Dendritic cell treated with granulocyte-macrophage colony-stimulating factor and Interleukin-4, amounts not matched to agents 40 ng/mL and 50 ng/mL, for 4 days (primary cell): ENCODE data around the gene KRTAP9-7.

Experiments used
- H3K27ac Mint-ChIP-seq: one replicate; pipeline ENCODE4 v1.8.0; 2022; ENCODE audit warnings: mild to moderate bottlenecking, mixed read lengths
- H3K27me3 Mint-ChIP-seq: one replicate; pipeline ENCODE4 v1.8.0; 2022; ENCODE audit warnings: mild to moderate bottlenecking, mixed read lengths
- H3K36me3 Mint-ChIP-seq: one replicate; pipeline ENCODE4 v1.8.0; 2022; ENCODE audit warnings: low read depth, mixed read lengths
- H3K4me1 Mint-ChIP-seq: one replicate; pipeline ENCODE4 v1.8.0; 2022; ENCODE audit warnings: low read depth, mixed read lengths
- H3K4me3 Mint-ChIP-seq: one replicate; pipeline ENCODE4 v1.8.0; 2022; ENCODE audit warnings: mild to moderate bottlenecking, moderate library complexity, mixed read lengths
- H3K9me3 Mint-ChIP-seq: one replicate; pipeline ENCODE4 v1.8.0; 2022; ENCODE audit warnings: mixed read lengths
- intact Hi-C: fragments of 100-400 bp; cut with micrococcal nuclease; formaldehyde crosslinking; loops from one replicate; pipeline ENCODE4 v1.15.0; 2022

Gene KRTAP9-7

GRCh38 chr17:41322094-41322902, 46.8 kb downstream of the KRTAP9-7 start:
- intact Hi-C loops, result loop anchor here (2.0 to 10.0 kb wide), 2 partner anchors 413 to 517 kb away; no protein-coding TSS in a partner anchor
- H3K27ac Mint-ChIP-seq, result no peak overlapping the region
- H3K4me3 Mint-ChIP-seq, result no peak overlapping the region

GRCh38 chr17:41322903-41323895, 47.7 kb downstream of the KRTAP9-7 start:
- intact Hi-C loops, result loop anchor here (2.0 to 10.0 kb wide), 2 partner anchors 414 to 518 kb away; no protein-coding TSS in a partner anchor
- H3K27me3 Mint-ChIP-seq, result peaks cover 6% of the 10 kb centered on the region
- H3K27ac Mint-ChIP-seq, result no peak overlapping the region
- no peaks in the 10 kb centered on the region for H3K36me3 Mint-ChIP-seq
- no peak overlapping the region for H3K4me3 Mint-ChIP-seq
- peaks cover 13% of the 10 kb centered on the region for H3K9me3 Mint-ChIP-seq
- H3K4me1 Mint-ChIP-seq, result peaks cover 4% of the 10 kb centered on the region

More at GRCh38 chr17:41322094-41322902, 46.8 kb downstream of the KRTAP9-7 start:
- no peaks in the 10 kb centered on the region for H3K36me3 Mint-ChIP-seq
- H3K4me1 Mint-ChIP-seq, result peaks cover 4% of the 10 kb centered on the region
- H3K27me3 Mint-ChIP-seq, result peaks cover 6% of the 10 kb centered on the region
- H3K9me3 Mint-ChIP-seq, result peaks cover 13% of the 10 kb centered on the region

DNA sequence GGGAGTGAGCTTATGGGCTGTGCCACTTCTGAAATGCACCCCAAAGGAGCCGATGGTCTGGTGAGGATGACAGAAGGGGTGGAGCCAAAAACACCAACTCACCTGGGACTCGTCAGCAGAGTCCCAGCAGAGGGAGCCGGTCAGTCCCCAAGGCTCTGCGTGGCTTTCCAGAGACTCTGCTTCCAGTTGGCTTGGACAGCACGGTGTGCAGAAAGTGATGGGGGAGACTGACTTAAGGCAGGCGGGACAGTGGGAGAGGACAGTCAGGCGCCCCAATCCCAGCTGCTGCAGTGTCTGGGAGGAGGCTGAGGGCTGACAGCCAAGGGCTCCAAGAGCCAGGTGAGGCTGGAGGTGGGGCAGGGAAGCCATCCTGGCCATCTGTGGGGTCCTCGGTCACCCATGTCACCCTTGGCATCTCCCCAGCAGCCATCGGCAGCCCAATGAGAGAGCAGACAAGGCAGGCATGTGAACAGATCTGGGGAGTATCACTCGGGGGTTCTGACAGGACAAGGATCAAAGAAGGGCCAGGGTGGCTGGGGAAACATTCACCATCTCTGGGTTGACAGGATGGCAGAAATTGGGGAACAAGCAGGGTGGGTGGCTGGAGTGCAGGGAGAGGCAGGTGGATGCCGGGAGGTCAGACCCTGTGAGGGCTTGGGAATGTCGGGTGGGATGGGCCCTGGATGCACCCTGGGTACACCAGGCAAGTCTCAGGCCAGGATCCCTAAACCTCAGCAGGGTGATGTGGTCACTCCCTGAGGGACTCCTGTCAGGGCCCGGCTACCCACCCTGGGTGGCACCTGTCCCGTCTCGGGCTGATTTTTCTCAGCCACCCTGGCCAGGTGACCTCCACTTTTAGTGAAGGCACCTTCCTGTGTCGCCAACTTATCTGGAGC, 48.9 kb downstream of the KRTAP9-7 start:
- intact Hi-C loops, result loop anchor here (10.0 kb wide), 1 partner anchor 520 kb away; no protein-coding TSS in a partner anchor
- H3K4me3 Mint-ChIP-seq, result no peak overlapping the region
- no peaks in the 10 kb centered on the region for H3K36me3 Mint-ChIP-seq
- H3K4me1 Mint-ChIP-seq, result peaks cover 4% of the 10 kb centered on the region
- H3K27me3 Mint-ChIP-seq, result peaks cover 5% of the 10 kb centered on the region
- peaks cover 13% of the 10 kb centered on the region for H3K9me3 Mint-ChIP-seq
- H3K27ac Mint-ChIP-seq, result no peak overlapping the region

- intact Hi-C loops, result loop anchor here (10.0 kb wide), 1 partner anchor 520 kb away; no protein-coding TSS in a partner anchor
- H3K4me1 Mint-ChIP-seq, result peaks cover 4% of the 10 kb centered on the region
Observed at GRCh38 chr17:41325126-41325525, 49.6 kb downstream of the KRTAP9-7 start.

GRCh38 chr17:41325611-41326010, 50.1 kb downstream of the KRTAP9-7 start:
- intact Hi-C loops, result loop anchor here (10.0 kb wide), 1 partner anchor 521 kb away; no protein-coding TSS in a partner anchor
- Mint-ChIP-seq H3K4me1 (peaks cover 4% of the 10 kb centered on the region), H3K4me3 (no peak overlapping the region), H3K27me3 (peaks cover 7% of the 10 kb centered on the region), H3K9me3 (peaks cover 3% of the 10 kb centered on the region), H3K27ac (no peak overlapping the region), H3K36me3 (no peaks in the 10 kb centered on the region)

More at GRCh38 chr17:41325126-41325525, 49.6 kb downstream of the KRTAP9-7 start:
- peaks cover 8% of the 10 kb centered on the region for H3K9me3 Mint-ChIP-seq
- H3K4me3 Mint-ChIP-seq, result no peak overlapping the region
- H3K36me3 Mint-ChIP-seq, result no peaks in the 10 kb centered on the region
- no peak overlapping the region for H3K27ac Mint-ChIP-seq
- H3K27me3 Mint-ChIP-seq, result peaks cover 7% of the 10 kb centered on the region
